K562 (cell line): Measurements from ENCODE around the gene CTCF. TPM values are rescaled to one million over a fixed set of nuclear protein-coding genes. Genes with fewer than 3 reads are reported as not detected.

Source experiments
- ATF7 ChIP-seq: fragments of 450-650 bp; IDR thresholded peaks from 2 replicates; pipeline ENCODE4 v1.7.1; 2014; ENCODE audit warnings: mild to moderate bottlenecking, moderate library complexity
- CHD1 ChIP-seq: fragments of 200-600 bp; sonication (generic); IDR thresholded peaks from one replicate; pipeline ENCODE4 v1.6.1; 2012; ENCODE audit warnings: mild to moderate bottlenecking, moderate library complexity, low read length, inconsistent platforms
- CREBBP ChIP-seq: IDR thresholded peaks from one replicate; pipeline ENCODE4 v1.6.1; 2012; ENCODE audit warnings: low read depth, mild to moderate bottlenecking, control low read depth, inconsistent platforms, low read length
- CTCFL ChIP-seq: IDR thresholded peaks from 2 replicates; pipeline ENCODE4 v1.6.1; 2011; ENCODE audit warnings: borderline replicate concordance, low read depth, mild to moderate bottlenecking, moderate library complexity, low read length; ENCODE audit not compliant: insufficient read depth, poor library complexity, severe bottlenecking
- ERF ChIP-seq: fragments of 450-650 bp; formaldehyde crosslinking; IDR thresholded peaks from 2 replicates; pipeline ENCODE4 v1.4.0; 2020; ENCODE audit warnings: mild to moderate bottlenecking, mixed read lengths
- REST ChIP-seq, 2 experiments: fragments of 450-650 bp; formaldehyde crosslinking in 1 of 2; IDR thresholded peaks; 2 replicates each; pipeline versions ENCODE4 v1.4.0 to v1.6.1; 2014 to 2020; ENCODE audit warnings: mild to moderate bottlenecking in 2 of 2, borderline replicate concordance in 1 of 2, low read depth in 1 of 2
- SIN3B ChIP-seq: fragments of 450-650 bp; IDR thresholded peaks from 2 replicates; pipeline ENCODE4 v1.6.1; 2017; ENCODE audit warnings: low read depth, mild to moderate bottlenecking, moderate library complexity
- SMAD4 ChIP-seq: fragments of 250-450 bp; sonication (Bioruptor Pico); conservative IDR thresholded peaks from 2 replicates; pipeline ENCODE4 v1.8.0; 2021; ENCODE audit warnings: inconsistent platforms, mild to moderate bottlenecking, moderate library complexity
- XRCC5 ChIP-seq: fragments of 200-400 bp; formaldehyde crosslinking; IDR thresholded peaks from 2 replicates; pipeline ENCODE4 v1.6.1; 2017; ENCODE audit warnings: low read depth, mild to moderate bottlenecking, low read length
- ZBTB1 ChIP-seq: sonication (generic); formaldehyde crosslinking; IDR thresholded peaks from 2 replicates; pipeline ENCODE4 v1.8.1; 2023; ENCODE audit warnings: missing genetic modification reagents, low read depth, mild to moderate bottlenecking, borderline replicate concordance
- ZNF75A ChIP-seq: fragments of 450-650 bp; formaldehyde crosslinking; IDR thresholded peaks from 2 replicates; pipeline ENCODE4 v1.4.0; 2020; ENCODE audit warnings: mild to moderate bottlenecking
- polyA plus RNA-seq, 8 experiments: library from polyadenylated mRNA; depleted of rRNA in 4 of 8; stranded (reverse) in 5 of 8; unstranded in 3 of 8; fragments of >200 nt; fragmentation: Nextera tagmentation in 2 of 8; fragmentation: Illumina TruSeq in 1 of 8; extraction: Ambion mirVana in 2 of 8; extraction: Trizol in 1 of 8; gene quantifications; 2 replicates each; pipeline versions ENCODE4 v1.2.1 to v1.2.3, GENCODE V29; 2011 to 2014; ENCODE audit warnings: inconsistent platforms in 1 of 8, missing spikeins in 1 of 8
- total RNA-seq, 7 experiments: library from RNA; depleted of rRNA in 6 of 7; stranded (reverse); fragments of >200 nt in 6 of 7; fragmentation: Illumina TruSeq in 2 of 7; extraction: Trizol in 2 of 7; gene quantifications; 2 replicates each; pipeline versions ENCODE4 v1.2.1 to v1.2.3, GENCODE V29; 2011 to 2021; ENCODE audit warnings: low replicate concordance in 1 of 7
- TF ChIP-seq, protein P1 (sequence below): sonication (generic); formaldehyde crosslinking; IDR thresholded peaks from 2 replicates; pipeline ENCODE4 v1.8.0; 2022; ENCODE audit warnings: missing genetic modification reagents, mild to moderate bottlenecking, borderline replicate concordance
- TF ChIP-seq, protein P2 (sequence below), 2 experiments: IDR thresholded peaks; 2 replicates each; pipeline ENCODE4 v1.6.1; 2011; ENCODE audit warnings: borderline replicate concordance in 1 of 2, control low read depth in 1 of 2, low read depth in 1 of 2, low read length in 1 of 2, mild to moderate bottlenecking in 1 of 2, mixed read lengths in 1 of 2, moderate library complexity in 1 of 2; ENCODE audit not compliant: insufficient read depth in 1 of 2, insufficient read length in 1 of 2, poor library complexity in 1 of 2, severe bottlenecking in 1 of 2; ENCODE audit errors: extremely low read depth in 1 of 2

The CTCF gene
- total and polyA plus RNA-seq, 9 of the 15 experiments (the other 6 are each of a cell fraction or from before 2014, with no cell fraction given) = 7.8 to 49.2 (median 33.9) TPM

- TF ChIP-seq CTCFL (no peak), REST (IDR thresholded peaks at IDR 0.05; ENCODE audit: borderline replicate concordance) (no peak), REST (CRISPR knock-in tag; IDR thresholded peaks at IDR 0.05; ENCODE audit: low read depth) (peak; percentile 53), CREBBP (no peak), XRCC5 (no peak), ATF7 (0 out of 2 replicates have a peak, but pooled peaks have one; percentile 21), ERF (CRISPR knock-in tag) (0 out of 2 replicates have a peak, but pooled peaks have one; percentile 33), CHD1 (peak; percentile 63), SIN3B (peak; percentile 13; the same call in 1 of the 2 replicates), ZNF75A (peak; percentile 69; the same call in 1 of the 2 replicates), ZBTB1 (CRISPR knock-in tag) (peak; percentile 30; the same call in 1 of the 2 replicates), SMAD4 (CRISPR knock-in tag) (peak; percentile 67)
- TF ChIP-seq, protein P1, sequence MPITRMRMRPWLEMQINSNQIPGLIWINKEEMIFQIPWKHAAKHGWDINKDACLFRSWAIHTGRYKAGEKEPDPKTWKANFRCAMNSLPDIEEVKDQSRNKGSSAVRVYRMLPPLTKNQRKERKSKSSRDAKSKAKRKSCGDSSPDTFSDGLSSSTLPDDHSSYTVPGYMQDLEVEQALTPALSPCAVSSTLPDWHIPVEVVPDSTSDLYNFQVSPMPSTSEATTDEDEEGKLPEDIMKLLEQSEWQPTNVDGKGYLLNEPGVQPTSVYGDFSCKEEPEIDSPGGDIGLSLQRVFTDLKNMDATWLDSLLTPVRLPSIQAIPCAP (CRISPR knock-in tag) = no peak
- TF ChIP-seq, protein P2, sequence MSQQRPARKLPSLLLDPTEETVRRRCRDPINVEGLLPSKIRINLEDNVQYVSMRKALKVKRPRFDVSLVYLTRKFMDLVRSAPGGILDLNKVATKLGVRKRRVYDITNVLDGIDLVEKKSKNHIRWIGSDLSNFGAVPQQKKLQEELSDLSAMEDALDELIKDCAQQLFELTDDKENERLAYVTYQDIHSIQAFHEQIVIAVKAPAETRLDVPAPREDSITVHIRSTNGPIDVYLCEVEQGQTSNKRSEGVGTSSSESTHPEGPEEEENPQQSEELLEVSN (IDR thresholded peaks at IDR 0.05; ENCODE audit: borderline replicate concordance in 1 of 2, extremely low read depth in 1 of 2, insufficient read depth in 1 of 2, insufficient read length in 1 of 2, low read depth in 1 of 2, low read length in 1 of 2, poor library complexity in 1 of 2, severe bottlenecking in 1 of 2) = peak; percentile 56 to 66
Observed at GRCh38 chr16:67528870-67529581, 33.3 kb upstream of the CTCF start (continued).
